OCI-M1 (cell line): ENCODE results near the gene DPH2.
A peak's percentile ranks its signal among the peaks of the same experiment; 100 is the strongest.

Experiments used
- DNase-seq: peaks from one replicate; lab custom pipeline; 2025; lab: John Stamatoyannopoulos, UW

The DPH2 gene

GRCh38 chr1:43969746-43970466 is at the start of gene DPH2:
Gene DPH2, plus strand, starts transcription at chr1:43970010. Its CDS starts 166 bp downstream, at chr1:43970176.
- peak; percentile 98 for DNase-seq

- no peak for DNase-seq
Observed at GRCh38 chr1:43921022-43921421, 48.8 kb upstream of the DPH2 start.

GRCh38 chr1:43924516-43924915 is 45.3 kb upstream of the DPH2 start:
- no peak for DNase-seq

- DNase-seq: no peak
Observed at GRCh38 chr1:43925846-43926245, 44.0 kb upstream of the DPH2 start.

GRCh38 chr1:43930168-43930948 is 39.5 kb upstream of the DPH2 start:
- peak; percentile 35 for DNase-seq

- no peak for DNase-seq
Observed at GRCh38 chr1:43930949-43931275, 38.9 kb upstream of the DPH2 start.

- no peak for DNase-seq
Observed at GRCh38 chr1:43931711-43932660, 37.8 kb upstream of the DPH2 start.

GRCh38 chr1:43932786-43933385 is 36.9 kb upstream of the DPH2 start:
- DNase-seq: no peak

- DNase-seq: no peak
Observed at GRCh38 chr1:43933386-43934100, 36.3 kb upstream of the DPH2 start, which contains the start of gene ARTN. Gene ARTN, plus strand, starts transcription at chr1:43933801. Its CDS starts 1,856 bp downstream, at chr1:43935657.

GRCh38 chr1:43934101-43934985 is 35.5 kb upstream of the DPH2 start:
- peak; percentile 89 for DNase-seq

- no peak for DNase-seq
Observed at GRCh38 chr1:43934986-43935324, 34.9 kb upstream of the DPH2 start.

- no peak for DNase-seq
Observed at GRCh38 chr1:43935711-43936427, 33.9 kb upstream of the DPH2 start.

- DNase-seq: no peak
Observed at GRCh38 chr1:43936431-43937151, 33.2 kb upstream of the DPH2 start.

GRCh38 chr1:43937179-43937865 is 32.5 kb upstream of the DPH2 start:
- no peak for DNase-seq

GRCh38 chr1:43938383-43938782 is 31.4 kb upstream of the DPH2 start:
- no peak for DNase-seq

- no peak for DNase-seq
Observed at GRCh38 chr1:43938892-43939587, 30.8 kb upstream of the DPH2 start.

- DNase-seq: no peak
Observed at GRCh38 chr1:43942411-43942810, 27.4 kb upstream of the DPH2 start.

GRCh38 chr1:43944860-43945259 is 24.9 kb upstream of the DPH2 start:
- no peak for DNase-seq
